DND-41 (cell line): ENCODE results near the gene TPCN1.

ENCODE experiments used
- ATAC-seq: fragments of 200-7000 bp; cut with Tn5 transposase; 3 replicates; pipeline ENCODE4 v1.9.1; 2021; ENCODE audit warnings: low read depth; ENCODE audit not compliant: insufficient read depth
- DNase-seq: peaks from one replicate; pipeline ENCODE4 v3.0.0-alpha.2; 2020
- H2AFZ ChIP-seq: 2 replicates; pipeline ENCODE4 v1.6.0; 2012; ENCODE audit warnings: low read depth, low read length
- H3K27ac ChIP-seq: 2 replicates; pipeline ENCODE4 v1.5.1; 2012; ENCODE audit warnings: low read length, inconsistent platforms
- H3K27me3 ChIP-seq: fragments of 200-600 bp; sonication (generic); 2 replicates; pipeline ENCODE4 v1.6.0; 2012; ENCODE audit warnings: low read length, mild to moderate bottlenecking, inconsistent platforms; ENCODE audit not compliant: insufficient read depth, poor library complexity
- H3K36me3 ChIP-seq: 2 replicates; pipeline ENCODE4 v1.5.1; 2012; ENCODE audit warnings: low read length, inconsistent platforms; ENCODE audit not compliant: insufficient read depth
- H3K4me1 ChIP-seq: 2 replicates; pipeline ENCODE4 v1.5.1; 2012; ENCODE audit warnings: mild to moderate bottlenecking, low read length; ENCODE audit not compliant: insufficient read depth
- H3K4me2 ChIP-seq: 2 replicates; pipeline ENCODE4 v1.6.0; 2012; ENCODE audit warnings: mild to moderate bottlenecking, moderate library complexity, low read length, inconsistent platforms; ENCODE audit not compliant: insufficient read depth
- H3K4me3 ChIP-seq, 2 experiments: fragments of 200-600 bp in 1 of 2; shearing (Covaris generic) in 1 of 2; 2 replicates each; pipeline ENCODE4 v1.5.1; 2012 to 2016; ENCODE audit warnings: inconsistent platforms in 2 of 2, low read length in 2 of 2, mild to moderate bottlenecking in 2 of 2, low read depth in 1 of 2, moderate library complexity in 1 of 2
- H3K79me2 ChIP-seq: 2 replicates; pipeline ENCODE4 v1.6.0; 2012; ENCODE audit warnings: low read length, inconsistent platforms; ENCODE audit not compliant: insufficient read depth
- H3K9ac ChIP-seq: 2 replicates; pipeline ENCODE4 v1.6.0; 2012; ENCODE audit warnings: low read depth, mild to moderate bottlenecking, inconsistent platforms, low read length, moderate library complexity
- H3K9me3 ChIP-seq: 2 replicates; pipeline ENCODE4 v1.5.1; 2012; ENCODE audit warnings: low read length, moderate library complexity, mild to moderate bottlenecking, inconsistent platforms; ENCODE audit not compliant: insufficient read depth, severe bottlenecking
- H4K20me1 ChIP-seq: 2 replicates; pipeline ENCODE4 v1.6.0; 2012; ENCODE audit warnings: low read length; ENCODE audit not compliant: insufficient read depth
- CTCF ChIP-seq: IDR thresholded peaks from 2 replicates; pipeline ENCODE4 v1.5.1; 2012; ENCODE audit warnings: borderline replicate concordance, low read length, moderate library complexity, mild to moderate bottlenecking; ENCODE audit not compliant: poor library complexity, severe bottlenecking; ENCODE audit errors: extremely low read depth
- EZH2 ChIP-seq: IDR thresholded peaks from 3 replicates; pipeline ENCODE4 v1.6.1; 2012; ENCODE audit warnings: borderline replicate concordance, low read depth, mild to moderate bottlenecking, moderate library complexity, low read length, inconsistent platforms; ENCODE audit not compliant: severe bottlenecking

Gene TPCN1

GRCh38 chr12:113263431-113263963, 42.2 kb downstream of the TPCN1 start:
- Histone ChIP-seq H3K79me2 (peaks cover 8% of the 10 kb centered on the region), H4K20me1 (no peaks in the 10 kb centered on the region), H3K4me2 (no peak overlapping the region), H3K36me3 (peaks cover 40% of the 10 kb centered on the region), H3K4me1 (peaks cover 56% of the 10 kb centered on the region), H3K9me3 (no peaks in the 10 kb centered on the region), H3K27ac (peak overlapping the region; percentile 93), H3K9ac (peak overlapping the region; percentile 50; the same call in 1 of the 2 replicates), H3K4me3 (no peak overlapping the region), H2AFZ (no peak overlapping the region), H3K27me3 (no peaks in the 10 kb centered on the region)
- no peak for ATAC-seq
- DNase-seq: no peak
- TF ChIP-seq EZH2: no peak
- TF ChIP-seq CTCF: no peak

- no peak overlapping the region for H2AFZ ChIP-seq
- no peak overlapping the region for H3K9ac ChIP-seq
- ATAC-seq: no peak
- H3K9me3 ChIP-seq: no peaks in the 10 kb centered on the region
- H4K20me1 ChIP-seq: no peaks in the 10 kb centered on the region
- H3K4me1 ChIP-seq: peaks cover 47% of the 10 kb centered on the region
- H3K27me3 ChIP-seq: no peaks in the 10 kb centered on the region
- DNase-seq: no peak
- no peak overlapping the region for H3K4me3 ChIP-seq
- TF ChIP-seq CTCF: no peak
- TF ChIP-seq EZH2: no peak
- H3K36me3 ChIP-seq: peaks cover 54% of the 10 kb centered on the region
- peaks cover 6% of the 10 kb centered on the region for H3K79me2 ChIP-seq
- peak overlapping the region; percentile 1; the same call in 1 of the 2 replicates for H3K27ac ChIP-seq
- H3K4me2 ChIP-seq: no peak overlapping the region
Measured at GRCh38 chr12:113266106-113266895, 45.0 kb downstream of the TPCN1 start.

- Histone ChIP-seq H4K20me1 (no peaks in the 10 kb centered on the region), H3K27me3 (no peaks in the 10 kb centered on the region), H3K36me3 (peaks cover 68% of the 10 kb centered on the region), H3K4me1 (peaks cover 34% of the 10 kb centered on the region), H3K9me3 (no peaks in the 10 kb centered on the region), H3K9ac (no peak overlapping the region), H3K27ac (peak overlapping the region; percentile 32; the same call in 1 of the 2 replicates), H3K4me3 (no peak overlapping the region), H3K4me2 (no peak overlapping the region), H3K79me2 (peaks cover 6% of the 10 kb centered on the region), H2AFZ (no peak overlapping the region)
- TF ChIP-seq CTCF (no peak), EZH2 (no peak)
- DNase-seq (no peak), ATAC-seq (no peak)
Measured at GRCh38 chr12:113267621-113268020, 46.4 kb downstream of the TPCN1 start.
